ENCODE results near the gene PHF12.
"Not testable (repeated sequence)": the region's sequence is repeated elsewhere in the genome, so short reads cannot be mapped to it uniquely, and the experiment has no call there.

The PHF12 gene

DNA sequence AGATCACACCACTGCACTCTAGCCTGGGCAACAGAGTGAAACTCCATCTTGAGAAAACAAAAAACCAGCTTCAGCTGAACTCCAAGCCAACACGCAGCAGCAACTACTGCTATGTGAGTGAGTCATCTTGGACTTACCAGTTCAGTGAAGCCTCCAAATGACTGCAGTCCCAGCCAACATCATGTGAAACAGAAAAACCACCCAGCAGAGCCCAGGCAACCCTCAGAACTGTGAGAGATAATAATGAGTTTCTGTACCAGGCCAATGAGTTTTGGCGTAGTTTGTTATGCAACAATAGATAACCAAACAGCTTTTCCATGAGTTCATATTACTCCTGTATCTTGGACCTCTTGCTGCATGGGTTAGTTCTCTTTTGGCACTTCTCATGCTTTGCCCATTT lies 23.3 kb downstream of the PHF12 start:
- peak; percentile 42 for DNase-seq

DNA sequence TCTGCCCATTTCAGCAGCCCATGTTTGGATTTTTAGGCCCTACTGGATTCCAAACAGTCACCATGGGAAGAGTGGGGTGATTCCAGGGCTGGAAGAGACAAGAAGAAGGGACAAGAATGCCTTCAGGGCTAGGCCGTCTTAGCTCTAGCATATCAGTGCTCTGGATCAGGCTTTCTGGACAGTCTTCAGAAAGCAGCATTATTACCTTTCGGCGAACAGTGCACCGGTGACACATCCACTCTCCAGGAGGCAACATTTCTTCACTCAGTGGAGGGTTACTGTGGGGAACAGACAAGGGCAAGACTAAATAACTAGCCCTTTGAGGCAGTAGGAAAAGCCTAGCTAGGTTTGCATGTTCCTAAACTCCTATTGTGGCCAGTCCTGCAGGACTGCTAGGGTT lies 24.5 kb downstream of the PHF12 start:
- no peak for DNase-seq

DNA sequence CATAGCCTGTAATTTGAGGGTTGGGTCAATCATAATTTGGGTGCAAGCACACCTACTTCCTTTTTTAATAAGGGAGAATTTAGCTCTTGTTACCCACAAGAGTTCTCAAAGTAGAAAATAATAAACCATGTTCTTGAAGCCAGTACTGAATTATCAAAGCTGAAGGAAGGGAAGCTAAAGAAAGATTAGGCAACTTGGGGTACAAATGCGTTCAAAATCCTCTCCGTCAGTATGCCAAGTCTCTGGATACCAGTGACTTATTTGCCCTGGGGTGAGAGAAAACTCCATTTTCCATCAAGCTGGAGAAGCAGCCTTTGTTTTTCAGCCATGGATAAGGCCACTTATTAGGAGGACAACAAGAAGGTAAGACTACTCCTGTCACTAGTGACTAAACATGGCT lies 25.0 kb downstream of the PHF12 start:
- DNase-seq: no peak

DNA sequence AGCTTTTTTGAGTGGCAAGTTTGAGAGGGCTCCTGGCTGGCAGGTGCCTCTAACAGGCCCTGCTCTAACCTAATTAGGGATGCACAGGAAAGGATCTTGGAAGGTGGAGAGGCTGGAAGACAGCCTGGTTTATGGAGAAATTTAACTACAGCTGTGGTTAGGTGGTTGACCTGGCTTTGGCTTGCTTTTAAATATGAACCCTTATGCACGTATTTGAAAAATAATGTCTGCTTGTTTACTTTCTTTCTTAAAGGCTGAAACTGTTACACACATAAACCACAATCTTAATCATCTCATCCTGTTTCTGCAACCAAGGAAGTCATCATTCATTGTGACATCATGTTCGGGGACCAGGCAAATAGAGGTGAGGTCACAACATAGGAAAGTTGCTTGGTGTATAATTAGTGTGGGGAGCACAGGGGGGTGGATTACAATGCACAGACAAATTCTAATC lies 25.4 kb downstream of the PHF12 start:
- DNase-seq: peak; percentile 32

DNA sequence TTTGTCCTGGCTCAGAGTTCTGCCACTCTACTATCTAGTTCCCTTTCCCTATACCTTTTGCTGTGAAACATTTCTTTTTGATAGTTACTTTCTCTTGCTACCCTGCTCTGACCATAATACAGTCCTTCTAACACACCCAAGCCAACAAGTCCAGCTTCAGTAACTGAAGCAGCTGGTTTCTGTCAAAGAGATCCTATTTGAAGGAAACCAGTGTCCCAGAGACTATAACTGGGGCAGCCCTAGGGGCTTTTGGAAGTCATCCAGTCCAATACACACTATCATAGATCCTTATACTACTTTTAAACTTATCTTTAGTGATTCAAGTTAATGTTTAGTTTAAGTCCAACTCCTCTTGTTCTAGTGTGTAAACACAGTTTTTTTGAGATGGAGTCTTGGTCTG lies 31.1 kb downstream of the PHF12 start:
- DNase-seq: no peak

DNA sequence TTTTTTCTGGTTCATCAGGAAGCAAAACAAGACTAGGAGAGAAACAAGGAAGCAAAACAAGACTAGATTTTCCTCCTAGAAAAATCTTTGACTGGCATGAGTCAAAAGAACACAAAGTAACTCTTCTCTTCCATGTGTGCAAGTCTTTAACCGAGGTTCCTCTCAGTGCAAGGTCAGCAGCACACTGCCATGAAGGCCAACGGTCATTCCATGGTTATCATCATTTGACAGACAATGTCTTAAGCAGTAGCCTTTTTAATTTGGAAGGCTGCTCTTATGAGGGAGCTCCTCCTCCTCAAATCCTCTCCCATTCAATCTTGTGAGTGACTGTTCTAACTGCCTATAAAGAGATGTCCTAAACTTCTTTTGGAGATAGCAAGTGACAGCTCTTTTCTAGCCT lies 33.0 kb downstream of the PHF12 start:
- DNase-seq: no peak

DNA sequence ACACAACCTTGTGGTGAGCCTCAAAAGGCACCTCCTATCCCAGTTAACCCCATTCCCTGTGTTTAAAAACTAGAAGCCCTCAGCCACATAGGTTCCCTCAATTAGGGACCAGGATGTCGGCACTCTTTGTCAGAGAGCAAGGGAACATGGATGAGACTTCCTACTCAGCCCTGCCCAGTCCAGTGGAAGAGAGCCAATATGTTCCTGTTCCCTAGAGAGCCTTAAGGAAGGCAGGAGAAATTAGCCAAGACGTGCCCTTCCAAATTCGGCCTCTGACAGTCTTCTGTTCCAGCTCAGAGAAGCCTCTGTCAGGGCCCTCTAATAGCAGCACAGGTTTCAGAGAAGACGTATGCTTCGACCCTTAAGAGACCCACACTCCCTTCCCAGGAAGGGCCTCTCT lies 33.9 kb downstream of the PHF12 start:
- DNase-seq: no peak

DNA sequence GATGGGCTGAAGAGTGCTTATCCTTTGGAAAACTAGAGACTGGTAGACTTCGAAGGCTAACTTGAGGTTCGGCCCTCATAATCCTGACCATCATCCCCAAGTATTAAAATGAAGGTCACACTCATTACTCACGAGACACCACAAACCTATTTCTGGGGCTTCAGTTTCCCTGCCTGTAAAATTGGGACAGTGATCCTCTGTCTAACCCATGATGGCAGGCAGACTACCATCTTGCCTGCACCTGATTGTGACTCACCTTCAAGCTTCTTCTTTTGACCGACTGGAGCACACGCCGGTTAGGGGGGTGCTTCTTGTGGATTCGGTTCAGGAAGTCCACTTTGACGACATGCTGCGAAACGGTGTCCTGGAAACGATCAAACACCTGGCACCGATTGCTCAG lies 34.3 kb downstream of the PHF12 start:
- no peak for DNase-seq

DNA sequence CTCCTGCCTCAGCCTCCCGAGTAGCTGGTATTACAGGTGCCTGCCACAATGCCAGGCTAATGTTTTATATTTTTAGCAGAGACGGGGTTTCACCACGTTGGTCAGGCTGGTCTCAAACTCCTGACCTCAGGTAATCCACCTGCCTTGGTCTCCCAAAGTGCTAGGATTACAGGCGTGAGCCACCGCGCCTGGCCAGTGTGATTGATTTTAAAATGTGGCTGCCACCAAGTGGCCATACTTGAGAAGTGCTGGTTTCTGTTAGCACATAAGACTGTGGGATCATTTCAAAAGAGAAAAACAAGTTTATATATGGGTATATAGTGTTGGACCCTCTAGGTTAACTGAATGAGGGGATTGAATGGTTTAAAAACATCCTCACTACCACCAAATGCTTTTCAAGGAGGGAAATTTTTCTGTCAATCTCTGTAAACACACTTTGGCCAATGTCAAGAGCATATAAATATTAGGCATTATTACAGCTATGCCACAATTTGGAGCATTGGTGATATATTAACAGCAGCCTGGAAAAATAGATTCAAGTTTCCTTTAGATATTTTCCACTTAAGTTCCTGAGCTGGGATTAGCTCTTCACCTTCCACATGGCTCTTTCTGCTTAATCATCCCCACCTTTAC lies 34.9 kb downstream of the PHF12 start:
- DNase-seq: peak; percentile 53

DNA sequence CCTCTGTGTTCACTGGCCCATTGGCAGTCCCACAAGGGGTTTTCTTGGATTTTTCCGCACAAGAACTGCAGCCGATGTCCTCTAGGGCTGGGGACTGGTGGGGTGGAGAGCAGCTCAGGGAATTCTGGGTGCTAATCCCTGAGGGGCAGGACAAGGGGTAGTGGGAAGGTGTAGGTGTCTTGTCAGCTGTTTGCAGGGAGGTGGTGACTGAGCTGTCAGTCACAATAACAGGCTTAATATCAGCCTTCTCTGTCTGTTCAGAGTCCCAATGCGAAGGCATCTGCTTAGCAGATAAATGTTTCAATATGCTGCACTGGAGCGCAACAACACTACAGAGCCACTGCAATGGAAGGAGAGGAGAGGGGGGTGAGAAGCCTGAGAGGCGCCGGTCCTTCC lies 38.4 kb downstream of the PHF12 start:
- no peak for DNase-seq

DNA sequence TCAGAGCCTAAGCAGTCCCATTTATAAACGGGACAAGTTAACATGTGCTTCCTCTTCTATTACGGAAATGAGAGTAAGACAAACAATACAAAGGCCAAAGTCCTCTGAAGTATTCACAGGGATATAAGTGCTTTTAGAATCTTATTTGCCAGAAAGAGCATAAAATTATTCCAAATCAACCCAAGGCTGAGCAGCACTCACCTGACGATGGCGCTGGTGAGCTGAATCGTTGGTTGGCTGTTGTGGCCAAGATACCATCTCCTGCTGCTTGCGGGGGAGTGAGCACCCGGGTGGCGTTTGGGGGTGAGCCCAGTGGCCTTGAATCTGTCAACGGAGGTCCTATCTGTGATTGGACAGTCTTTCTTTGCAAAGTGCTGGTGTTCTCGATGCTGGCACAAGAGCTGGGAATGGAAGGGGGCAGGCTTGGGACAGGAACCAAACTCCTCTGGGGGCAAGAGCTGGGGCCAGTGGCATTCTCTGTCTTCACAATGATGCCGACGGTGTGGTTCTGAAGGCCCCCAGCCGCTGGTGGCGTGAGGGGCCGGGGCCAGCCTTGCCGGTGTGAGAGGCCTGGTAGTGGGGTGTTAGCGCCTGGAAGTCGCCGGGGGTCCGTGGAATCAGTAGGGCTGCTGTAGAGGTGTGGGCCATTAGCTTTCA lies 38.9 kb downstream of the PHF12 start:
- DNase-seq: no peak

DNA sequence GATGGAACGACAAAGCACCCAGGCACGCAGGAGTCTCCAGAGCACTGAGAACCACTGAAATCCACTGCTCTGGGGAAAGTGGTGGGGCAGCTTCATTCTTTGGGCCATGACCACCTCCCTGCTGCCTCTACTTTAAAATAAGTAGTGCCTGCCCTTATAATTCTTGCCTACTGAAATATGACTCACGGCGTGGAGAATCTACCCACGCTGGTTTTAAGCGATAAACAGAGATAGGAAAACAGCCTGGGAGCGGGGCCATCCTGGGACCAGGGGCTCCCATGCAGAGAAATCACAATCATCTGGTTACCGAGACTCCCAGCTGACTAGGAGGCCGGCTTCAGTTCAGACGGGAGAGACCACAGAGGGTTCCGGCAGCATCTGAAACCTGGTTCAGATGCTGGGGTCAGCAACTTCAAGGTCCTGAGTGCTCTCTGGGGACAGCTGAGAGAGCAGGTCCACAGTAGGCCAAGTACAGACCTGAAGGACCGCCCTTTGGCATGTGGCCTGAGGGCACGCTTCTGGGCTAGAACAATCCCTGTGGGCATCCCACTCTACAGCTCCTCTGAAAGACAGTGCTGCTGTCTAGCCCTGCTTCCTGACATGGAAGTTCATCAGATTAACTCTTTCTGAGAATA lies 39.8 kb downstream of the PHF12 start:
- no peak for DNase-seq

DNA sequence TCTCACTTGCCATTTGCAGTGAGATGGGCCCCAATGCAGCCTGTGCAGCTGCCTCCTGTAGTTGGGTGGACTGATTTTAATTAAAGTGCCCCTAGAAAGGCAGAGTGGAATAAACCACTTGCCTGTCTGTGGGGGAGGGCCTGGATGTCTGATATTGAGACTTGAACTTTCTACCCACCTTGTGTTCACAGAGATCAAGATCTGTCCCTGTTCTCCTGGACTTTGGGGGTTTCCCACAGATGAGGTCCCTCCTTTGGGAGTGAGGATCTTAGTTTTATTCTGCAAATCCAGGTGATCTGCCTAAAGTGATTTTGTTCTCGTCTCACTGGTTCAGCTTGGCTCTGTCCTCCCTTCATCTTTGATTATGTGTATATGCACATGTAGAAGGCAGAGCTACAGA lies 40.8 kb downstream of the PHF12 start:
- DNase-seq: no peak

DNA sequence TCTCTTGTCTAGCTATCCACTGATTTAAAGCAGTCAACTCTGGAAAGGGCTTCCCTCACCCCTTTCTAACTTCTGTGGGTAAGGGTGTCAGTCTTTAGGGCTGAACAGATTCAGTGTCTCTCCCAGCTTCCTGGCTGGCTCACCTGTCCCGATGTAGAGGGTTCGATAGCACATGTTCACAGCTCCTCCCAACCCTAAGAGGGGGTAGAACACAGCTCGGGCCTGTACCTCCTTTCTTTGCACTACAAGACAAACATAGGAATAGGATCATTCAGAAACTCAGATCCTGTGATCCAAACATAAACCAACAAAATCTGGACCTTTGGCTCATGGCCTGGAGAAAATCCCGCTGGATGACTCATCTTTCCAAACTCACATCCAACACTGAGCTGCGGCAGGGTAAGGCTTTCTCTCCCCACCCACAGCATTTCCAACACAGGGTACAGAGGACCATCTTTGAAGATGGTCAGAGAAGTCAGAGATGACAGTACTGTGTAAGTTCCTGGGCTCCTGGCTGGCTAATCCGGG lies 42.6 kb downstream of the PHF12 start:
- no peak for DNase-seq

DNA sequence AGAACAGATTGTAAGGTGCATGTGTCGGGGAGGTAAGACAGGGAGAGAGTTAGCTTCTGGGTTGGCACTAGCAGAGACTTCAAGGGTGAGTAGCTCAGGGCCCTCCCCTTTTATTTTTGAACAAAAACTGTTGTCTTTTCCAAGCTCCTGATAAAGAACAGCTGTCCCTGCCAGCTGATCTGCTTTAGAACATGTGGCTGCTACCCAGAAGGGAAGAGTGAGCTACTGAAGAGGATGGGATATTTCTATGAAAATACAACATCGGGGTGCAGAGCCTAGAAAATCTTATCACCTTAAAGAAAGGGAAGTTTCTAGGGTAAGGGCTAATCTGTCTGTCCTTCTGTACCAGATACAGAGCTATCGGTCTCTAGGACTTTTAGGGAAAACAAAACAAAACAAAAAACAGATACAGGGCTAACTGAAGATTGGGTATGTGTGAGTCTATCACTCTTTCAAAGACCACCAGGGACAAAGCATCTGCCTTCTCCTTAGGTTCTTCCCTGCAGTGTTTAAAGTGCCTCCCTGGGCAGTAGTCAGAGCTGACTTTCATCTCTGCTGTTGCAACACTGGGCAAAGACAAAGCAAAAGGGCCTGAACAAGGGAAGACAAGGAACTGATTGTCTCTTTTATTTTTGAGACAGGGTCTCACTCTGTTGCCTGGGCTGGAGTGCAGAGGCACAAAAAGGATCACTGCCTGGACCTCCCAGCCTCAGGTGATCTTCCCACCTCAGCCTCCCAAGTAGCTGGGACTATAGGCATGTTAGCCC lies 43.4 kb downstream of the PHF12 start:
- DNase-seq: no peak

DNA sequence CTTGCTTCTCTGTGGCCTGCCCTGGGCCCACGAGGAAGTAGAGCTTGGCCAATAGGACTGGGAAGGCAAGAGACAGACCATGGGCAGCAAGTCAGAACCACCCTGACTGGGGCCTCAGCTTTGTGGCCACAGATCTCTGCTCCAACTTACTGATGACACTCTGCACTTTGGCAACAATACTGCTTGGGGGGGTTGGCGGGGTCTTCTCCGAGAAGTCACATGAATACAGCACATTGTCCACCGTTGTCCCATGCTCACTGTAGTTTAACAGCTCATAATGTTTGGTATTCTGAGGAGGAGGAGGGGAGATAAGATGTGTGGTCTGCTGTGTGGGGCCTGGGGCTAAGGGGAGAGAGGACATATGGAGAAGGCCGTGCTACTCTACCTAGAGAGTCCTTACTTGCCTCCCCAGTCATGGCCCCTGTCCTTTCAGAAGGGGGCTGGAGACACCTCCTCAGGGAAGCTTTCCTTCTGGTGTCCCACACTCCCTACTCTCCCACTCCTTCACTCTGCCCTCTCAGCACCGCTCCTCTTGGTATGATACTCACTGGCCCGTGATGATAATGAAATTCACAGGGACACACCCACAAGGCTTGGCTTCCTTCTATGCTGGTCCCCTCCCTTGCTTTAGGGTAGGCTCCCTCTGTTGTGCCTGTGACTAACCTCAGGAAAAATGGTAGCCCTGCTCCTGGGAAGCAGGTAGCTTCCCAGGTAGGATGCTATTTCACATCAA lies 44.4 kb downstream of the PHF12 start:
- DNase-seq: no peak

DNA sequence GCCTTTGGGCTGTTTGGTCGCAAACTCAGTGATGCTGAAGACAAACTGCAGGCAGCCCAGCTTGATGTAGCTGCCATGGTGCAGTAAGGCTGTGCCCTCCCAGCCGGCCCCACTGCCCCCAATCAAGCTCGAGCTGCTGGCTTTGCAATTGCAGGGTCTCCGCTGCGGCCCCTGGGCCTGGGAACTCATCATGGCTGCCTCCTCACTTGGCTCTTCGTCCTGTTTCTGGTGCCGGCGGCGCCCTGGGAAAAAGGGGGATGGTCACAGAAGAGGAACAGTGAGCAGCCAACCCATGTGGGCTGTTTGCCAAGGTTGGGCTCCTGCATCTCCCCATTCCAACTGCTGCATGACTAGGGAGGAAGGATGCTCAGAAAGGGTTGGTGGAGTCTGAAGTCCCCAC lies 45.0 kb downstream of the PHF12 start:
- DNase-seq: no peak

DNA sequence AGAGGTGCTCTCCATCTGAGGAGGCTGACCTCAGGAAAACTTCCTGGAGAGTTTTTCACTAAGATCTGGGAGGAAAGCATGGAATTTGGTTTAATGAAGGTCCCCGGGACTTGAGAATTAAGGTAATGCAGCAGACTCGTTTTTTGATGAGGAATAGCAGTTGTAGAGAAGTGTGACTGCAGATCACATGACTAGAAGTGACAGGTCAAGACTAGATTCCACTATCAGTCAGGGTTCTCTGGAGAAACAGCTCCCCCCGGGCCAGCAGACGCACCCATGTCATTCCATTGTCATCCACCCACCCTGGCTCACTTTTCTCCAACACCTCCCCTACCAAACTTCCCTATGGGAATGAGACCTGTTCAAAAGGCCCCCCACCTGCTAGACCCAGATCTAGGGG lies 46.5 kb downstream of the PHF12 start:
- DNase-seq: no peak

DNA sequence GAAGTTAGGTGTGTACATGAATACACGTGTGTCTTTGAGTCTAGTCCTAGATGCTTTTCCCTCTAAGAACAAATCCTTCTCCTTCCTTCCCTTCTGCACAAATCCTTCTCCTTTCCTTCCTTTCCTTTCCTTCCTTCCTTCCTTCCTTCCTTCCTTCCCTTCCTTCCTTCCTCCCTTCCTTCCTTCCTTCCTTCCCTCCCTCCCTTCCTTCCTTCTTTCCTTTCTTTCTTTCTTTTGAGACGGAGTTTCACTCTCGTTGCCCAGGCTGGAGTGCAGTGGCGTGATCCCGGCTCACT lies 47.8 kb downstream of the PHF12 start:
- not testable (repeated sequence) for DNase-seq

DNA sequence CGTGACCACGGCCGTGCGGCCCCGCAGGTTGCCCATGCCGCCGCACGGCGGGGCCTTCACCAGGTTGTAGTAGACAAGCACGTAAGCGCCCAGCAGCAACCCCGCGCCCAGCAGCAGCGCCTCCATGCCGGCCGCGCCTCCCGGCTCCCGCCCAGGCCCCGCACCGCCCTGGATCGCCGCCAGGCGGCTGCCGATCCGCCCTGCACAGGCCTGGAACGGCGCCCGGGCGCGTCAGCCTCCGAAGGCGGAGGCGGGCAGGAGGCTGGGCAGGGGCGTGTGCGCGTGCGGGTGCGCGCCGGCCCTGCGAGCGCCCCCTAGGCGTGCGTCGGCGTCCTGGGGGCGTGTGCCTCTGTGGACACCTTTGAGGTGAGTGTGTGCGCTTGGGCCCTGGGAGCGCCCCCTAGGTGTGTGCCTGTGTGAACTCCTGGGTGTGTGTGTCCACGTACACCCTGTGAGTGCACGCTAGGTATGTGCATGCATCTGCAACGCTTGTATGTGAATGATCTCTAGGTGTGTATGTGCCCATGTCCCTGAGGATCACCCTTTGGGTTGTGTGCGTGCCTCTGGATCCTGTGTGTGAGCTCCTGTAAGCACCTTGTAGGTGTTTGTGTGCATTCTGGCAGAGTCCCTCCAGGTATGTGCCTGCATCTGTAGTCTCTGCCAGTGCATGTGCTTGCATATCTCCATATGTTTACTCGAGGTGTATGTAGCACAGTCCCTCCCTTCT lies 48.3 kb downstream of the PHF12 start, which contains the start of gene DHRS13:
Gene DHRS13, minus strand, starts transcription at position 261 of the 727 bp plus-strand sequence. Its CDS starts 135 bp downstream, at position 126.
- DNase-seq: peak; percentile 95

DNA sequence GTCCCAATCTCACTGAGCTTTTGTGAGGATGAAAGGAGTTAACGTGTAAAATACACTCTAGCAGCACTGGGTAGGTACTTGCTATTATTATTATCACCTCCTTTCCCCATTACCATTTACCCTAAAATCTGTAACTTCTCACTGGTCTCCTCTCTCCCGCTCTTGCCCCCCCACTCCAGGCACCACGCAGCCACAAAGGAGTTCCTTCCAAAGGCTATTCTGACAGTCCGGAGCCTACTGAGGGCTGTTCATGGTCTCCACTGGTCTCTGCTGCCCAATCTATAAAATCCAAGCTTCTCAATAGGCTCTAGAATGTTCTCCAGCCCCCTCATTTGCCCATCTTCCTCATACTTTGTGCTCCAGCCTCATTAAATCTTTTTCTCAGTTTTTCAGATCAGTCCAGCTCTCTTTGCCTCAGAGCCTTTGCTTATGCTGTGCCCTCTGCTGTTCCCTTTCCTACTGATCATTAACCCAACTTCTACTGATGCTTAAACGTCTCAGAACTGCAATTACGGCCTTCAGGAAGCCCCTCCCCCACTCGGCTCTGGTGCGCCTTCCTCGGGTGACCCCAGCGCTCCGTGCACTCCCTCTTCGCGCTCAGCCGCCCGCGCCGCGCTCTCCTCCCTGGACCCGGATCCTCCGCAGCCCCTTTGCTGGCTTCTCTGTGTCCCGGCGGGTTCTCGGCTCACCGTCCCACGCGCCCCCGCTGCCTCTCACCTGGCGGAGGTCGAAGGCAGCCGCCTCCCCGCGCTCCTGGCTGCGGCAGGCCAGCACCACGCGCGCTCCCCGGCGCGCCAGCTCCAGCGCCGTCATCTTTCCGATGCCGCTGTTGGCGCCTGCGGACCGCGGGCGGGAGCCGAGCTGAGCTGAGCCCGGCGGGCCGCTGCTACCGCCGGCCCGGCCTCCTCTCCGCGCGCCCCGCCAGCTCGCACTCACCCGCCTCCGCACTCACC lies 49.2 kb downstream of the PHF12 start:
- DNase-seq: peak; percentile 75
